Measurements from ENCODE around the gene FARSB. TPM values are rescaled to one million over a fixed set of nuclear protein-coding genes. Genes with fewer than 3 reads are reported as not detected.
"Not testable (repeated sequence)": the region's sequence is repeated elsewhere in the genome, so short reads cannot be mapped to it uniquely, and the experiment has no call there.

Gene FARSB
- 23.0 TPM for polyA plus RNA-seq (ENCODE audit: insufficient read length)

DNA sequence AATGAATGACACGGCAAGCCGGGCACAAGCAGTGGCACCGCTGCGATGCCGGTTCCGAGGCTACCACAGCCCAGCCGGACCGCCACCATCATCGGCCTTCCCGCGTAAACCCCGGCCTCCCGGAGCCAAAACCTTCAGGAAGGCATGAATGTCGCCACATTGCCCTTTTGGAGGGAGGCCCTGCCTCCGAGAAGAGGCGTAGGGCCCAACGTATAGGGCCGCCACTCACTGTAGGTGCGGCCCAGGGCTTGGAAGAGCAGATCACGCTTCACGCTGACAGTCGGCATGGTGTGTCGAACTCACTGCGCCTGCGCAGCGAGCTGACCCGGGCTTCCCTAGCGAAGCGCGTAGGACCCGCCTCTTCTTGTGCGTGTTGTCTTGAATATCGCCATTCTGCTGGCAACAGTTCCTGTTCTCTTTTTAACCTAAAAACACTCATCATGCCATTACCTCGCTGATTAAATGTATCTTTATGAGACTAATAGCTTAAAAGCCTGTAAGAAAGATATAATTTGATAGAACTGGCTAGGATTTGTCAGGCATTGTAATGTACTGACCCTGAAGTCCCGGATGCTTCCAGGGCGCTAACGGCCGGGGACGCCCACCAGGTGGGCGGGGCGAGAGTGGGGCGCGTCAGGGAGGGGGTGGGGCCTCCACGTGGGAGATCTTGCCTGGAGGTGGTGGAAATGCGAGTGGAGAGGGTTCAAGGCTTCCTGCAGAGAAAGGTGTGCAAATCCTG, at the start of gene FARSB:
Gene FARSB, minus strand, starts transcription at position 306 of the 739 bp plus-strand sequence. Its CDS starts 19 bp downstream, at position 287.
- DNase-seq = peak; percentile 96

DNA sequence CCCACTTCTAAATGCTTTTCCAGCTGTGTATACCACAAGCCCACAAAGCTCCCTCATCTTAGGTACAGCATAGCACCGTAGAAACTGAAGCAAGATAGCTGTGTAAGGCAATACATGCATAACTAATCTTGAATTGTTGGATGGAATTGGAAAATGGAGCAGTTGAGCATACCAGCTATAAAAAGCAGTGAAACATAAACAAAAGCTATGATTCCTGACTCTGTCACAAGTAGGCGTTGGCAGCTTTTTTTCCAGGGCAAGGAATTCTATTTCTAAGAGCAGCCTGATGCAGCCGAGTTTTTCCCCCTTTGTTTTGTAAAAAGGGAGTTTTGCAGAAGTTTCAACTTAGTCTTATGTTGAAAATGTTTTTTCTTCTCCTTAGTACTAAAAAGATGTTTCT, 48.0 kb upstream of the FARSB start:
- no peak for DNase-seq

DNA sequence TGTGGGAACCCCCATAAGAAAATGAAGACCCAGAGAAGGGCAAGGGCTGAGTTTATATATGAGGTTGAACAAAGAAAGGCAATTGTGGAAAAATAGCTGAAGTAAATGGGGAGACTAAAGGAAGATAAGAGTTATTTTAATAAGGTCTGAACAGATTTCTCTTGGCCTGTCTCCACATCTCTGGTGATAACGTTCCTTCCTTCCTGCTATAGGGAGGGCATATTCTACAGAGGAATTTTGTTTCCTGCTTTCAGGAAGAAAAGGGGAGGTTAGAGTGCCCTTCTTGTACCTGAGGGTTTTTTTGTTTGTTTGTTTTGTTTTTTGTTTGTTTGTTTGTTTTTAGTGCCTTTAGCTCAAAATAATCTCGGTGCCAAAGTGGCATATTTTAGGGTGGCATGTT, 47.2 kb upstream of the FARSB start:
- no peak for DNase-seq

DNA sequence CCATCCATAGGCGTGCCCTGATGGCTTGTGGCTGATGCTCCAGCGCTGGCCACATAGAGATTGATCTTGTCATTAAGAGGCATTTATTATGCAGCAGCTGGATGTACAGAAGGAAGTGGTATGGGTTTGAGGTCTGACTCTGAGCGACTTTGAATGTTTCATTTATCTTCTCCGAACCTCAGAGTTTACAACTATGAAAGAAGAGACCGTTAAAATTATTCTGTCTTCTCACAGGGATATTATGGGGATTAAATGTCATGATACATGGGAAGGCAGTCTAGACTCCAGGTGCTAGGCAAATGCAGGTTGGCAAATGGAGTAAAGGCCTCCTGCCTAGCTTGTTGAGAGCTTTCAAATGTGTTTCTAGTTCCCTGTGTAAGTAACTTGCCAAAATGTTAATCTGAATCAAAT, 45.8 kb upstream of the FARSB start:
- no peak for DNase-seq

DNA sequence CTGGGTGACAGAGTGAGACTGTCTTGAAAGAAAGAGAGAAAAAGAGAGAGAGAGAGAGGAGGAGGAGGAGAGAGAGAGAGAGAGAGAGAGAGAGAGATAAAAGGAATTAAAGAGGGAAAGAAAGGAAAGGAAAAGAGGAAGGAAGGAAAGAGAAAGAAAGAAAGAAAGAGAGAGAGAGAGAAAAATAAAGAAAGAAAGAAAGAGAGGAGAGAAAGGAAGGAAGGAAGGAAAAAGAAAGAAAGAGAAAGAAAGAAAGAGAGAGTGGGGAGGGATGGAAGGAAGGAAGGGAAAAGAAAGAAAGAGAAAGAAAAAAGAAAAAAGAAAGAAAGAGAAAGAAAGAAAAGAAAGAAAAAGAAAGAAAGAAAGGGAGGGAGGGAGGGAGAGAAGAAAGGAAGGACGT, 45.3 kb upstream of the FARSB start:
- no peak for DNase-seq

DNA sequence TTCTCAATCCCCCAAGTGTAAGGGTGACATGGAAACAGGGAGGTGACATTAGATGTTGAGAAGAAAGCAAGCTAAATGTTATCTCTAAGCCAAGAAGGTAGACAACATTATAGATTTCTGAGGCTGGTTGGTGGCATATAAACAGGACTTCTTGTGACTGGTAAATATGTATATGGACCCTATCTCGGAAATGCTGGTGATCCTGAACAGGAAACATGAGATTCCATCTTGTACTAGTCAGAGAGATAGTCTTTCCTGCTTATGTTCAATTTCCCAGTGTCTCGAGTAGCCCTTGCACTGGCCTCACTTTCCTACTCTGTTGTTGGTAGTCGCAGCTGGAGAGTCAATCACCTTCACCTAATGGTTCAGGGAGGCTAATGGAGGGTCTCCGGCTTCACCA, 42.4 kb upstream of the FARSB start:
- no peak for DNase-seq

DNA sequence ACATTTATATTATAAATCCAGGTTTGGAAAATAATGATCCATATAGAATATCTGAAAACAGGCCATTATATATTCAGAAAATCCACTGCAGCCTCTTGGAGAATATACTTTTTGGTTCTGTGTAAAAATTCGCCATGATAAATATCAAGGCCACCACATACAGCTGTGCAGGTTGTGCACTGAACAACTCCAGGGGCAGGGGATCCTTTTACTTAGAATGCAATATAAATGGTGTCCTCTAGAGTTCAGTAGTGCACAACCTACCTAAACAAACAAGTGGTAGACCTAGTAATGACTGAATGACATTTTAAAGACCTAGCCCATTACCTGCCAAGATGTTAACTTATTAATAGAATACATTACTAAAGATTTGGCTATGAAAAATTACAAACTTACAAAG, 37.9 kb upstream of the FARSB start:
- DNase-seq = no peak

DNA sequence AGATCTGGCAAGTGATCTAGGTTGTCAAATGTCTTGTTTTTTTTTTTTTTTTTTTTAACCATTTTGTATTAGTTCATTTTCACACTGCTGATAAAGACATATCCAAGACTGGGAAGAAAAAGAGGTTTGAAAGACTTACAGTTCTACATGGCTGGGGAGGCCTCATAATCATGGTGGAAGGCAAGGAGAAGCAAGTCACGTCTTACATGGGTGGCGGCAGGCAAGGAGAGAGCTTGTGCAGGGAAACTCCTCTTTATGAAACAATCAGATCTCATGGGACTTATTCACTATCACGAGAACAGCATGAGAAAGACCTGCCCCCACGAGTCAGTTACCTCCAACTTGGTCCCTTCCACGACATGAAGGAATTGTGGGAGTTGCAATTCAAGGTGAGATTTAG, 37.5 kb upstream of the FARSB start:
- not testable (repeated sequence) for DNase-seq

DNA sequence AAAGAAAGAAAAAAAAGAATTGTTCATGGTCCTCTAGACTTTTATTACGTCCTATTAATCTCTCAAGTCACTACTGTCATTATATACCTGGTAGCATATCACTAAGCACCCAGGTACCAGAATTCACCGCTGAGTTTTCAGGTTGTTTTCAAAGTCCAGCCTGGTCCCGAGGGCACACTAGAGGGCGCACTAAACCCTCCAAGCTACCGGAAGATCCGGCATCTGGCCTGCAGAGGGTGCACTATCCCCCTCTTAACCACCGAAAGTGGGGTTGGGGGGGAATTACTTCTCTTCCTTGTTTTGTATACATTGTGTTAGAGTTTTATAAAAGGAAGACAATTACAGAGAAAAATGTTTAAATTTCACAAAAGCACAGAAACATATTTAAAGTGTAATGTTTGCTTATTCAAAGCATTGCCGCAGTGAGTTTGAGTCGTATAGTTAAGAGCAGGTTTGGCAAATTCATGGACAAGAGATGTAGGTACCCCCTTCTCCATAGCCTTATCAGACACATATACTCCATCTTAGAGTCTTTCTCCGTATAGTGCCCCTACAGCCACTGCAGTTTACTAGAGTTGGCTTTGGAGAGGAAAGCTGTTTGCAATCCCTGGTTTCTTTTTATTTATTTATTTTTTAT, 34.8 kb upstream of the FARSB start:
- peak; percentile 72 for DNase-seq

DNA sequence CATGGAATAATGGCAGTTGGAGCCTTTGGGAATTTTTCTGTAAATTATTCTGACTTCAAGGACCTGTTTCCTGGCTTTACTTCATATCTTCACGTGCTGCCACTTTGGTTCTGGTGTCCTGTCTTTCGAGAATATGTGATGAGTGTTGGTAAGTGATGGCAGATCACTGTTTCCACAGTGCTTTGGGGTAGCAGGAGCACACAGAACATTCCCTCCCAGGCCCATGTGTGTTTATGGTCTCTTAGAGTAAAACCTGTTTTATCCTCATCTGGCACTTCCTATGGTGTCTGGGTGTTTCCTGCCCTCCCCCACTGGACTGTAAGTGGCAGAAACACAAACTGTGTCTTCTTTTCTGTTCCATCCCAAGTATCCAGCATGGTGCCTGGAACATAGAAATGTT, 33.4 kb upstream of the FARSB start:
- no peak for DNase-seq

DNA sequence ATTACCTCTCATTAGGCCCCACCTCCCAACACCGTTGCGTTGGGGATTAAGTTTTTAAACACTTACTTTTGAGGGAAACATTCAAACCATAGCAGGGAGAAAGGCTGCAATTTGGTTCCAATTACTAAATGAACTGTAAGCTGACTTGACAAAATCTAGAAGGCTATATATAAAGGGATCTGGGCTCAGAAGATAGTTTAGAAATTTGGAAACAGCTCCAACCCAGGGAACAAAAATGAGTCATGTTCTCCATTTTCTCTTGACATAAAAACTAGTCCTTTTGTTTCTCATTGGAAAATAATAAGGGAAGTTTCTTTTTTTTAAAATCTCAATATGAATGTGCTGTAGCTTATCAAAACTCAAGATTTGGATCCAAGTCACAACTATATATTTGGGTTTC, 33.0 kb upstream of the FARSB start:
- DNase-seq = no peak

DNA sequence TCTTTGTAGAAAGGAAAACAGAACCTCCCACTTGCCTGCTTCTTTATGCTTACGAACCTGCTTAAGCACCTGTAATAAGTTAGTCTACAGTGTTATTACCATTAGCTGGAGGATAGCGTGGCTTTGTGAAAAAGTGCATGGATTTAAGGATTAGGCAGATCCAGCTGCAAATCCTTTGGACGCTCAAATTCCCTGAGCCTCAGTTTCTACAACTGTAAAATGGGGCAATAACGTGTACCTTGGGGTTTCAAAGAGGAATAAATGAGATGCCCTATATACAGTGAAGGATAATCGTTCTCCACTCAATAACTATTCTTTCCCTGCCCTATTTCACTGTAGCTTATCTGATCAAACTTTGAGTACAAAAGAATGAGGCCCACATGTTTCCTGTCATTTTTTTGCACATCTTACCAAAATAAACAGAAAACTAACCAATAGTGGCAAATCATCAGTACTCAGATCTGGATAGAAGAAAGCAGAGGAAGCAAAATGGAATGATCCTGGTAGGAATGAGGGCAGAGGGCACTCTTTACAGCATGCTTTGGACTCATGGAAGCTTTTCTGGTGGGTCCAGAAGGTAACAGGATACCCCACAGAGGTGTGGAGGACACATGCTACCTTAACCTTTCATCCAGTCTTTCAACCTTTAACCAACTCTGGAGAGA, 30.3 kb upstream of the FARSB start:
- no peak for DNase-seq

DNA sequence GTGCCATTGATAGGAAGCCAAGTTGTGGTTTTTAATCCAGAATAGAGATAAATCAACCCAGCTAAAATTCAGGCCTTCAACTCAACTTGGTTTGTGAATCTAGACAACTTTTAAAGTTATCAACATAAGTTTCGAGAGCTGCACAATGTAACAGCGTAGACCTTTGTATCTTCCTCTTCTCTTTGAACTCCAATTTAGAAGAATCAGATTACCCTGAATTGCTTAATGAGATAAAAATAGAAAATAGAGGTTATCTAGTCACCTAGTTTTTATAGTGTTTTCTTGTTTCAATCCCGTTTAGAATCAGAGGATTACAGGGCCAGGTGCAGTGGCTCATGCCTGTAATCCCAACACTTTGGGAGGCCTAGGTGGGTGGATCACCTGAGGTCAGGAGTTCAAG, 27.9 kb upstream of the FARSB start:
- DNase-seq = no peak

DNA sequence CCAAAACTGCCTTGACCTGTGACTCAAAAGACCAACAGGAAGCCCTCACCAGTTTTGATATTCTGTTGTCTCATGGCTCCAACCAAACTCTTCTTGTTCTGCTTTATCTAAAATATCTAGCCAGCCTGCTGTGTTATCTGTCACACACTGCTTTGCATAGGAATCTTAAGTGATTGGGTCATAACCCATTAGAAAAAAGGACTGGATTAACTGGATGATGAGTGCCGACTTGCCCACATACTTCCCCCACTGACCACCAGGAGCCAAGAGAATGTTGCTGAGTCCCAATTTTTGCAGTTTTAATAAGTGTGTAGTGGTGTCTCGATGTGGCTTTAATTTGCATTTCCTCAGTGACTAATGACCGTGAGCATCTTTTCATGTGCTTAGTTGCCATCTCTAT, 22.1 kb upstream of the FARSB start:
- DNase-seq = no peak

DNA sequence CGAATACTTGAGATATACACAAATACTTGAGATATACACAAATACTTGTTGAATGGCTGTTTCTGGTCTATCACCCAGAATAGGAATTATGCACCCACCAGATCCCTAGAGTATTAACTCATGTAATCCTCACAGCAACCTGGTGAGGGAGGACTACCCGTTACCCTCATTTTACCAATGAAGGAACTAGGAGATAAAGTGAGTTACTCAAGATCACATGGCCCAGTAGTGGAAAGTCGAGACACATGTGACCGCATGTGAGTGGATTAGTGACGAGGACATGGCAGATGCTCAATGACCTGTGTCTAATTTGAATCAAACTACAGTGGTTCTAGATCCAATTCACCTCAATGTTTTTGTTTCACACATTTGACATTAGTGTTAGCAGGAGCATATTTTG, 18.0 kb upstream of the FARSB start:
- DNase-seq = no peak

DNA sequence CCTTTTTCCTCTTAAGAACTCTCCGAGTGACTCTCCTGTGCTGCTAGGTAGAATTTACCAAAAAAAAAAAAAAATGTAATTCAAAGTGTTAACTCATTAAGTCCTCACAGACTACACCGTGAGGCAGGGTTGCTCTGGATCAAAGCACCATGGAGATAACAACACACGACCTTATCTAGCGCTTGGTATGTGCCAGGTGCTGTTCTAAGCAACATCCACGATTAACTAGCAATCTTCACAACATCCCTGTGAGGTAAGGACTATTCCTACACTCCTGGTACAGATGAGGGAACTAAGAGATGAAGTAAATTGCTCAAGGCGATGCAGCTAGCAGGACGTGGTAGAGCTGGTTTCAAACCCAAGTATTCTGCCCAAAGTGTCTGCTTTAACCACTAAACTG, 17.4 kb upstream of the FARSB start:
- no peak for DNase-seq

DNA sequence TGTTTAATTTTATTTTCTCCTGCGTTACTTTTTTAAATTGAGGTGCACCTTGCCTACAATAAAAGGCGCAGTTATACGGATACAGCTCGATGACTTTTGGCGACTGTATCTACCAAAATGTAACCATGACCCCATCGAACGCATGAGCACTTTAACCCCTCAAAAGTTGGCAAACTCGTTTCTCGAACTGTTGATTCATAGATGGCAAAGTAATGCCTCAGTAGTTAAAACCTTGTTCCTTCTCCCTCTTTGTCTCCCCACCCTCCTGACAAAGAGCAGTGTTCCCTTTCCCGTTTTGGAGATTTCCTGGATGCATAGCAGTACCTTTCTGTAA, 16.1 kb upstream of the FARSB start:
- no peak for DNase-seq

DNA sequence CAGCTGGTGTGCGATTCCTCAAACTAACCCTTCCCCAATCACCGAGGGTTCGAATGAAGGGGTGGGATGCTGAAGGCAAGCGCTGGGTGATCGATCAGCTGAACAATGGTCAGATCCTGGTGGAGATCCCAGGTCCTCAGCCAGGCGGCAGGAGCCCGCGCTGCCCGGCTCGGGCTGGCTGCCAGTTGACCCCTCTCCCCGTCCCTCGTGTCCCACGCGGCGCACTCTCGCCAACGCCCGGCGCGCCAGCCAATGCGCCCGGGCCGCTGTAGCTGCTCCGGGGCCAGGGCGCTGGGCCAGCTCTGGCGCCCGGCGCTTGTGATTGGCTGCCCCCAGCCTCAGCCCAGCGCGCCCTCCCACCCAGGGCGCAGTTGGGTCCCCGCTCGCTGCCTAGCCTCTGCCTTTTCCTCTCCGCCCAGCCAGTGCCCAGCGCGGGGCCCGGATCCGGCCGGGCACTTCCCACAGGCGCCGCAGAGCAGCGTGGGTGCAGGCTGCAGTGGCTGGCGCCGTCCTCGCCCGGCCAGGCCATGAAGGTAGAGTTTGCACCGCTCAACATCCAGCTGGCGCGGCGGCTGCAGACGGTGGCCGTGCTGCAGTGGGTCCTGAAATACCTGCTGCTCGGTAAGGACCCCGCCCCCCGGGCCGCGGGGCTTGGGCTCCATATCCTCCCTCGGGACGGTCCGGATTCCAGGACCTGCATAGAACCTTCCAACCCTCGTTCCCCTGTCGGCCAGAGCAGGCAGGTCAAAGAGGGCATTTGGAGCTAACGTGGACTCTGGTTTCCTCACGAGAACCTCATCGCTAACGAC, 15.6 kb upstream of the FARSB start, which contains the start of gene MOGAT1:
Gene MOGAT1, plus strand, starts transcription at position 400 of the 809 bp plus-strand sequence. Its CDS starts 128 bp downstream, at position 528.
- no peak for DNase-seq

DNA sequence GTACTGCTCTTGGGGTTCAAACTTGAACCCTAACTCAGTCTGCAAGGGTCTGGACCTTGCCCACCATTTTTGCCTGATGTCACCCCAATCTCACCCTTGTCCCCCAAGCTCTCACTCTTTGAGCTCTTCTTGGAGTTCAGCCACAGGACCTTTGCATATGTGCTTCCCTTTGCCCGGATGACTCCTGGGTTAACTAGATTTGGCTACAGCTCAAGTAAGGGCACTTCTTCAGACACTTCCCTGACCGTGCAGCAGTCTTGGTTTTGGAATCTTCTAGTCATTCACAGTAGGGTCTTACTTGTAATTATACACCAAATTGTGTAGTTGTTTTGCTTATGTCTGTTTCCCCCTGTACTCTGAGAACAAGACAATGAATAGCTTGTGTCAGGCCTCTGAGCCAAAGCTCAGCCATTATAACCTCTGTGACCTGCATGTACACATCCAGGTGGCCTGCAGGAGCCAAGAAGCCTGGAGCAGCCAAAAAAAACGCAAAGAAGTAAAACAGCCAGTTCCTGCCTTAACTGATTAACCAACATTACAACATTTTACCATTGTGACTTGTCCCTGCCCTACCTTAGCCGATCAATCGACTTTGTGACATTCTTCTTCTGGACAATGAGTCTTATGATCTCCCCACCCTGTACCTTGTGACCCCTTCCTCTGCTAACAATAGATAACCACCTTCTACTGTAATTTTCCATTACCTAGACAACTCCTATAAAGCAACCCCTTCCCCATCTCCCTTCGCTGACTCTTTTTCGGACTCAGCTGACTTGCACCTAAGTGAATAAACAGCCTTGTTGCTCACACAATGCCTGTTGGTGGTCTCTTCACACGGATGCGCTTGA, 14.5 kb upstream of the FARSB start:
- no peak for DNase-seq

DNA sequence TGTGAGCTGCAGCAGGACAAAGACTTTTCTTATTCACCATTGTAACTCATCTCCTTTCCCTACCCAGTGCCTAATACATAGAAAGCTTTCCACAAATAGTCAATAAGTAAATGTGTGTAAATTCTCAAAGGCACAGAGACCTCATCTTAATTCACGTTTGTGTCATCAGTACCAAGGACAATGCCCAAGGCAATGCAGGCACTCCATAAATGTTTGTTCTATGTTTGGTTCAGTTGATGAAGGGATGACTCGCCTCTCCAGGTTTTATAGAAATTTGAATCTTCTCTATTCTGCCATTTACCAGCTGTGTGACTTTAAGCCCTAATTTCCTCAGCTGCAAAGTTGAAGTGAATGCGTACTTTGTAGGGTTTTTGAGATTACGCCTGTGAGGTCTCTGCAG, 13.5 kb upstream of the FARSB start:
- DNase-seq = no peak

DNA sequence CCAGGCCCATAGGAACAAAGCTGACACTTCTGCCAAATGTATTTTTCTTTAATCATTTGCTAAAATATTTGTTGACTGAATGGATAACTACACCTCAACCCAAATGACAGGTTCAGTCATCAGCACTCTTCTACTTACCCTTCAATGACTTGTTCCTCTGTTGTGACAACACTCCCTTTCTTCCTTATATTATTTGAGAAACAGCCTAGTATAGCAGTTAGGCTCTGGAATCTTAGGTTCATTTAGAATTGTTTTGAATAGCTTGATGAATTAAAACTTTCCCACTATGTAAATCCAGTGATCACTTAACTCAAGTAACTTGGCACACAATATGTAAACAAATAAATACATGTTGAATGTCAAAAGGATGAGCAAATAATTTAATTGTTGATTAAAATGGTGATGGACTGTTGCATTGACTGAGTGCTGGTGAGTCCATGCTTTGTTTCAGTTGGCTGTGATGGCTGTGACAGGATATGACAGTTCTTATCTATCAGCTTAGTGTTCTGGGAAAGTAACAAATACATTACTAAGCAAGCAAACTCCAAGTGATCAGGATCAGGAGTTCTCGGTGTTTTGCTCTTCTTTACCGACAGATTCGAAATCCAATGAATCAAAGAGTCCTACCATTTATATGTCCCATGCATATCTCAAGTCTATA, 12.7 kb upstream of the FARSB start:
- no peak for DNase-seq

DNA sequence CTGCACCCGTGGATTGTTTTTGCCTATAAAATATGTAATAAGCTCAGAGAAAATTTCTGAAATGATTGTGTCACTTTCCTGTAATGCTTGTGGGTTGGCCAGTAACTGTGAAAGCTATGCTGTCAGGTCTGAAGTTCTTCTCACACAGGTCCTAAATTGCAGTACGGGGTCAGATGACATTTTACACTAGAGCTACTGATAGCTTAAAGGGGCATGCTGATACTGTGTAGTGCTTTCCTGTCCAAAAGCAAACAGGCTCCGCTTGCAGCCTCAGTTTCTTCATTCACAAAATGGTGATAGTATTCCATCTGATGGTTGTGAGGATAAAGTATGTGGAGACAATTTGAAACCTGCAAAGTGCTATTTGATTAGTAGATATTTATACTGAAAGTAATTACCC, 7.6 kb upstream of the FARSB start:
- DNase-seq = no peak
